GM18502 (cell line): ENCODE measurements around the gene ABR.

Experiments
- ATAC-seq: cut with Tn5 transposase; IDR thresholded peaks from one replicate; pipeline ENCODE4 v1.9.1; 2021; ENCODE audit warnings: mild to moderate bottlenecking; ENCODE audit not compliant: unreplicated experiment, poor library complexity

Gene ABR

GRCh38 chr17:1038459-1039122 lies 141.2 kb downstream of the ABR start:
- no peak for ATAC-seq

DNA sequence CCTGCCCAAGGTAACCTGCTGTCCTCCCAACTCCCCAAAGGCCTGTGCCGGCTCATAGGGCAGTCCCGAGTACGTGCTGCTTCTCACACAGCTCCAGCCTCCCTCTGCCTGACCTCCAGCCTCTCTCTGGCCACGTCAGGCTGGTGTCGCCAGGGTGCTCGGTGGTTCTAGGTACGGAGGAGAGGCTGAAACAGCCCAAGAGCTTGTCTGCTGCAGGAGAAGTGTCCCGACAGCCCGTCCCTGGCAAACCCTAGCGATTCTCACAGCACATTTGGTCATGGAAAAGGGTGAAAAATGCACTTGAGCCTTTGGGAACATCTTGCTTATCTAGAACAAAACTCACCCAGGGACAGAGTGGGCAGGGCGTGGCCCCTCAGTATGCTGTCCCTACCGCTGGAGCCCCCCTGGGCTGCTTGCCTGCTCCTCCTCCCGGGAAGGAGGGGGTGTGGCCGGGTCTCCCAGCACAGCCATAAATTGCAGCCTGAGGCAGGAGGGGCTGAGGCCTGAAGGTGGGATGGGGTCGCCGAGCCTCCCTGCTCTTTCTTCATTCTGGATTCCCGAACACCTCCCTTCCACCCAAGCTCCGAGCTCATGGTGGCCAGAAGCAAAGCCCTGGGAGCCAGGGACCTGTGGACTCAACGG lies 142.4 kb downstream of the ABR start:
- ATAC-seq = no peak

DNA sequence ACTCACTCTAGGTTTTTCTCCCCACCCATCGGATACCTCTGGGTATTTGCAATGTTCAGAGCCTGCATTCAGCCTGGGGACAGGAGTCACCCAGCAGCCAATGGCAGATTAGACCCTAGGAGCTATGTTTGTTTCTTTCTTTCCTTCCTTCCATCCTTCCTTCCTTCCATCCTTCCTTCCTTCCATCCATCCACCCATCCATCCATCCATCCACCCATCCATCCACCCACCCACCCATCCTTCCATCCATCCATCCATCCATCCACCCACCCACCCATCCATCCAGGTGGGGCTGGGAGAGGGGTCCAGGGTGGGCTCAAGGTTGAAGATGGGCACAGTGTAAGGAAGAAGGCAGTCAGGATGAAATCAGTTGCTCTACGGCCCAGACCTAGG lies 142.9 kb downstream of the ABR start:
- ATAC-seq = no peak

DNA sequence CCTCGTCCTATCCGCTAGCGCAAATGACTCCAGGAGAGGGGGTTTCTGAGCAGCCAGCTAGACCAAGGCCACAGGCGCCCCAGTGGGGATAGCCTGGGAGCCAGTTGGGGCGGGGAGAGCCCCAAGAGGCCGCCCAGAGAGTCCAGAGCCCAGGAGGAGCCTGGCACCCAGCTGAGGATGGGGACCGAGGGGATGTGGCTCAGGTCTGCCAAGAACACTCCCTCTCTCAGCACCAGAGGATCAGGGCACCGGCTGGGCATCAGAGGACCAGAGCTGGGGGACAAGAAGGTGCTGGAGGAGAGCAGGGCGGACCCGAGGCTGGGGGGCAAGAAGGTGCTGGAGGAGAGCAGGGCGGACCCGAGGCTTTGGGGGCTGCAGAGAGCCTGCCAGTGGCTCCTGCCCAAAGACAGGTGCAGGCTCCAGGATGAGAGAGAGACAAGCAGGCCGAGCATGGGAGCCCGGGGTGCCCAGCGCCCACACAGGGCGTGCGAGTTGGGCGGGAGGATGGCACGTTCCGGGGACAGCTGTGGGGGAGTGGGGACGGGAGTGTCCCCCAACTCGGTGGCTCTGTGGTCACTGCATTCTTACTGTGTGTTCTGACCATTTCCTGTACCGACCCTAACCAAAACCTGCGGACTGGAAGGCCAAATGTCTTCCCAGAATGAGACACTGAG lies 143.5 kb downstream of the ABR start:
- ATAC-seq = no peak

GRCh38 chr17:1035546-1036170 lies 144.1 kb downstream of the ABR start:
- ATAC-seq = no peak

DNA sequence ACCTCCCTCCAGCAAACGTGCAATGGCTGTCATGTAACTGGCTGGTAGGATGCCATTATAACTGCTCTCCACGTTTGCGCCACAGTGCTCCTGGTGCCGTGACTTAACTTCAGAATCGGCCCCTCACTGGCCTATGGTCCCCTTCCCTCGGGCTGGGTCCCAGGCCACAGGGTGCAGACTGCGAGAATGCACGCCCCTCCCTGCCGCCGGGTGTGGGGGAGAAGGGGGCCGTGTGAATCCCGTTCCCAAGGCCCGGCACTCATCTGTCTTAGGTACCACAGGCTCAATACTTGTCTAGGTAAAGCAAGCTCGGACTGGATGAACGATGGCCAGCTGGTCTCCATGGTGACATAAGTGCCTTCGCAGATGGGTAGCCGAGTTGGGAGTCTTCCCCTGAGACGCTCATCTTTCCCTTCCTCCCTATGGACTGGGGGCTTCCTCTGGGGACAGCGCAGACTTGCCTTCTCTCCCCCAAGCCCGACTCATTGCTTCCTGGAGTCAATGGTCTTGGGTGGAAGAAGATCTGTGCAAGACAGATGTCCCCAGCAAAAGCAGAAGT lies 145.1 kb downstream of the ABR start:
- ATAC-seq = no peak

DNA sequence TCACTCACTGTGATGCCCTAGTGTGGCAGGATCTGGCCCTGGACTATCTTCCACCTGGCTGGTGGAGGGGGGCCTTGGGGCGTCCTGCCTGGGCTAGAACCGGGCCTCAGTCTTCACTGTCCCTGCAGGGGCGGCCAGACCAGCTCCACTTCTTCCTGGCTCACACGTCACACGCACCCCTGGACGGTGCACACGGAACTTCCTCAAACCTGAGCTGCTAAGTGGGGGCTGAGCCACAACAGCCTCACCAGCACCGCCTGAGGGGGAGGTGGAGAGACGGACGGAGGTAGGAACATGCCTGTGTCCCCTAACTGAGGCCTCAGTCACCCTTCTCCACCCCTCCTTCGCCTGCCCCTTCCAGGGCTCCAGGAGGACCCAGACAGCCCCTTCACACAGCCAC lies 146.3 kb downstream of the ABR start:
- ATAC-seq = no peak

GRCh38 chr17:1032391-1032790 lies 147.4 kb downstream of the ABR start:
- no peak for ATAC-seq

GRCh38 chr17:1031711-1032110 lies 148.1 kb downstream of the ABR start:
- no peak for ATAC-seq

GRCh38 chr17:1030684-1031532 lies 148.9 kb downstream of the ABR start:
- ATAC-seq = no peak

- no peak for ATAC-seq
These were observed 149.7 kb downstream of the ABR start for GRCh38 chr17:1029922-1030644.

- no peak for ATAC-seq
These were observed 150.4 kb downstream of the ABR start for GRCh38 chr17:1029196-1029921.

DNA sequence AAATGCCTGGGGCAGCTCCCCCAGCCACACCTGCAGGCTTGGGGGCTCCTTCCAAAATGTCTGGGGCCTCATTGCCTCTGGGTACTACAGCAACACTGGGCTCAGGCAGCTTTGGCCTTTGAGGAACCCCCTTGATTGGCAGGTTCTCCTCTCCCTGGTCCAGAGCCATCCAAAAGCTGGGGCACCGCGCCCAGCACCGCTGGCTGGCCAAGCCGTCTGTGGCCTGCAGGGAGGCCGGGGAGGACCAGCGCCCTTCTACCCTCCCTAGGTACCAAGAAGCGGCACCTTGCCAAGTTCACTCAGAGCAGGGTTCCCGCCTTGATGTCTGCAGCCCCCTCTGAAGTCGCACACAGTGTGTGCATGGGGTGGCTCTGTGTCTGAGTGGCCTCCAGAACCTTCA lies 152.7 kb downstream of the ABR start:
- no peak for ATAC-seq

- ATAC-seq = no peak
These were observed 153.2 kb downstream of the ABR start for GRCh38 chr17:1026599-1026975.

- no peak for ATAC-seq
These were observed 153.8 kb downstream of the ABR start for GRCh38 chr17:1025733-1026598.

DNA sequence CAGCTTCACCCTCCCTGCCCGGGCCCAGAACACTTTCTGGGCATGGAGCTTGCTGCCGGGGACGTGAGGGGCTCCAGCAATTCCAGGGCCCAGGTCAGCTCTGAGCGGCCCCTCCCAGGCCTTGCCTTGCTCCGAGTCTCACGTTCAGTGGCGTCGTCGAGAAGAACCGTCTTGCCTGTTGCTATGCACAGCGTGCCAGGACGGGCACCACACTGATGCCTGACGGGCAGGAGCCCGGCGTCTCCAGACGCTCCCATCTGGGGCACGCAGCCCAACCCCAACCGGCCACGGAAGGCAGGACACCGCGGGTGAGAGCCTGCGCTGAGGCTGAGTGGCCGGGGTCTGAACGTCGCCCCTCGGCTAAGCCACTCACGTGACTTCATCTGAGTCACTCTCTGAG lies 155.7 kb downstream of the ABR start:
- ATAC-seq = no peak

DNA sequence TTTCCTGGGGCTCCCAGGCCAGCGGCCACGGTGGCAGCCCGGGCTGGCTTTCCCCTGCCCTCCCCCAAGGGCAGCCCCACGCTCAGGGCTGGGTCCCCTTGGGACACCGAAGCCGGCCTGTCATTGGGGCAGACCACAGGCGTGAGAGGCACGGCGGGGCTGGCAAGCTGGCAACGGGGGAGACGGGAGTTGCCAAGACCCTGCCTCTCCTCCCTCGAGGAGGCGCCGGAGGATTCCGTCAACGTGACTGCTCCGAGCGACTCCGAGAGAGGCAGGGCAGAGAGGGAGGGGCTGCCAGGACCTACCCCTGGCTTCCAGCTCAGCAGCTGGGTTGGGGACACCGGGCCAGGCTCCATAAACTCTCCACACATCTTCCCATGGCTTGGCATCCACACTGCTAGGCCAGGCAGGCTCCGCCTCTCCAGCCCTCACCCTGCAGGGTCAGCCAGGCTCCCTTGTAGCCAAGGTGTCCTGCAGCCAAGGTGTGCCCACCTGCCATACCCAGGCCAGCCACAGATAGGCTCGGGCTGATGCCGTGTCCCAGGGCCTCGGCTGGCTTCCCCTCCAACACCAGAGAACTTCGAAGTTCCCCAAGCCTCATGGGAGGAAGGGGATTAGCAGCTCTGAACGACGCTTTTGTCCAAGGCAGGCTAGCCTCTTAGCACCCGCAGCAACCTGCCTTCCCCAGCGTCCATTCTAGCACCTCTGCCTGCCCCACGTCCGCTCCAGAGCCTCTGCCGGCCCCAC lies 157.3 kb downstream of the ABR start:
- ATAC-seq = no peak
